BJ (cell line): ENCODE measurements around the gene SPTBN4. TPM values are rescaled to one million over a fixed set of nuclear protein-coding genes. Genes with fewer than 3 reads are reported as not detected.
A peak's percentile ranks its signal among the peaks of the same experiment; 100 is the strongest.

Source experiments
- CTCF ChIA-PET: fragments of 350-600 bp; formaldehyde crosslinking; extraction: SDS; loops from one replicate; lab custom pipeline; 2021; ENCODE audit warnings: antibody characterized with exemption, inconsistent platforms; lab: Yijun Ruan, JAX
- POLR2A ChIA-PET: fragments of 300-600 bp; sonication (Branson Sonifier 250); formaldehyde crosslinking; extraction: SDS; loops from one replicate; lab custom pipeline; 2021; ENCODE audit warnings: antibody characterized with exemption; lab: Charles Lee
- DNase-seq: peaks from one replicate; pipeline ENCODE4 v3.0.0-alpha.2; 2011; ENCODE audit warnings: low read depth
- H3K27me3 ChIP-seq: 2 replicates; pipeline ENCODE4 v1.6.0; 2011; ENCODE audit warnings: low read length; ENCODE audit not compliant: control insufficient read depth, insufficient read depth
- H3K36me3 ChIP-seq: 2 replicates; pipeline ENCODE4 v1.5.1; 2011; ENCODE audit warnings: low read length; ENCODE audit not compliant: control insufficient read depth, insufficient read depth
- H3K4me3 ChIP-seq: 2 replicates; pipeline ENCODE4 v1.5.1; 2011; ENCODE audit warnings: low read depth, mild to moderate bottlenecking, control low read depth, low read length
- polyA plus RNA-seq: library from polyadenylated mRNA; depleted of rRNA; stranded (reverse); fragments of >200 nt; gene quantifications from 2 replicates; pipeline ENCODE4 v1.2.3, GENCODE V29; 2011
- TF ChIP-seq, protein P1 (sequence below): IDR thresholded peaks from 2 replicates; pipeline ENCODE4 v1.5.1; 2011; ENCODE audit warnings: low read depth, mild to moderate bottlenecking, control low read depth, inconsistent platforms, low read length, moderate library complexity; ENCODE audit not compliant: insufficient read depth

Gene SPTBN4
- polyA plus RNA-seq, 1 experiment: 0.93 TPM

DNA sequence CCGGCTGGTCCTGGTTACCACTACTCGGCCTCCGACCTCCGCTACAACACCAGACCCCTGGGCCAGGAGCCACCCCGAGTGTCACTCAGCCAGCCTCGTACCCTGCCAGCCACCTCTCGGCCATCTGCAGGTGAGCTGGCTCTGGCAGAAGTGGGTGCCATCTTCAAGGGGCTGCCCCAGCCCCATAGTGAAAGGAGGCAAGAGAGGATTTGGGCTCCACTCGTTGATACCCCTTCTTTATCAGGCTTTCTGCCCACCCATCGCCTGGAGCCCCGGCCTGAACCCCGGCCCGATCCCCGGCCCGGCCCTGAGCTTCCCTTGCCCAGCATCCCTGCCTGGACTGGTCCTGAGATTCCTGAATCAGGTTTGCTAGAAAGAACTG, 141.4 kb downstream of the SPTBN4 start:
- TF ChIP-seq, protein P1, sequence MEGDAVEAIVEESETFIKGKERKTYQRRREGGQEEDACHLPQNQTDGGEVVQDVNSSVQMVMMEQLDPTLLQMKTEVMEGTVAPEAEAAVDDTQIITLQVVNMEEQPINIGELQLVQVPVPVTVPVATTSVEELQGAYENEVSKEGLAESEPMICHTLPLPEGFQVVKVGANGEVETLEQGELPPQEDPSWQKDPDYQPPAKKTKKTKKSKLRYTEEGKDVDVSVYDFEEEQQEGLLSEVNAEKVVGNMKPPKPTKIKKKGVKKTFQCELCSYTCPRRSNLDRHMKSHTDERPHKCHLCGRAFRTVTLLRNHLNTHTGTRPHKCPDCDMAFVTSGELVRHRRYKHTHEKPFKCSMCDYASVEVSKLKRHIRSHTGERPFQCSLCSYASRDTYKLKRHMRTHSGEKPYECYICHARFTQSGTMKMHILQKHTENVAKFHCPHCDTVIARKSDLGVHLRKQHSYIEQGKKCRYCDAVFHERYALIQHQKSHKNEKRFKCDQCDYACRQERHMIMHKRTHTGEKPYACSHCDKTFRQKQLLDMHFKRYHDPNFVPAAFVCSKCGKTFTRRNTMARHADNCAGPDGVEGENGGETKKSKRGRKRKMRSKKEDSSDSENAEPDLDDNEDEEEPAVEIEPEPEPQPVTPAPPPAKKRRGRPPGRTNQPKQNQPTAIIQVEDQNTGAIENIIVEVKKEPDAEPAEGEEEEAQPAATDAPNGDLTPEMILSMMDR: no peak
- Histone ChIP-seq H3K27me3 (no peaks in the 10 kb centered on the region), H3K36me3 (no peaks in the 10 kb centered on the region), H3K4me3 (no peak overlapping the region)
- ChIA-PET CTCF (interaction anchor here (2.6 to 10.4 kb wide), 2 partner anchors 25 to 27 kb away, joined by 21 to 171 read pairs; no protein-coding TSS in a partner anchor), POLR2A (interaction anchor here (0.7 kb wide), 1 partner anchor 38 kb away, joined by 3 read pairs; no protein-coding TSS in a partner anchor)
- DNase-seq: no peak

DNA sequence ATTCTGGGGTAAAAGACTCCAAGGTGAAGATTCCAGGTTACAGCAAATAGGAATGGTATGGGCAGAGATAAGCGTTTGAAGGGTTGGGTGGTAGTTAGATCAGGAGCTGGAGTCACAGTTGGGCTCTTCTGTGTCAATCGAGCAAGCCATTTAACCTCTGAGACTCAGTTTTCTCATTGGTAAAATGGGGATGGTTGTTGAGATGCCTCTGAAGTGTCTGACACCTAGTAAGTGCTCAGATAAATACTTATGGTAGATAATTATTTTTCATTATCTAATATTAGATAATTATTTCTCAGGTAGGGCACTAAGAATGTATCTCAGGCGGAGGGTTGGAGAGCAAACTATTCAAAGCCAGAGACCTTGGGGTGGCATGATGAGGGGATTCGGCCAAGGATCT, 142.2 kb downstream of the SPTBN4 start:
- Histone ChIP-seq H3K27me3 (no peaks in the 10 kb centered on the region), H3K4me3 (no peak overlapping the region), H3K36me3 (no peaks in the 10 kb centered on the region)
- TF ChIP-seq, protein P1: no peak
- DNase-seq: no peak
- CTCF ChIA-PET: interaction anchor here (2.6 kb wide), 1 partner anchor 26 kb away, joined by 21 read pairs; no protein-coding TSS in a partner anchor
- POLR2A ChIA-PET: no interaction called here

DNA sequence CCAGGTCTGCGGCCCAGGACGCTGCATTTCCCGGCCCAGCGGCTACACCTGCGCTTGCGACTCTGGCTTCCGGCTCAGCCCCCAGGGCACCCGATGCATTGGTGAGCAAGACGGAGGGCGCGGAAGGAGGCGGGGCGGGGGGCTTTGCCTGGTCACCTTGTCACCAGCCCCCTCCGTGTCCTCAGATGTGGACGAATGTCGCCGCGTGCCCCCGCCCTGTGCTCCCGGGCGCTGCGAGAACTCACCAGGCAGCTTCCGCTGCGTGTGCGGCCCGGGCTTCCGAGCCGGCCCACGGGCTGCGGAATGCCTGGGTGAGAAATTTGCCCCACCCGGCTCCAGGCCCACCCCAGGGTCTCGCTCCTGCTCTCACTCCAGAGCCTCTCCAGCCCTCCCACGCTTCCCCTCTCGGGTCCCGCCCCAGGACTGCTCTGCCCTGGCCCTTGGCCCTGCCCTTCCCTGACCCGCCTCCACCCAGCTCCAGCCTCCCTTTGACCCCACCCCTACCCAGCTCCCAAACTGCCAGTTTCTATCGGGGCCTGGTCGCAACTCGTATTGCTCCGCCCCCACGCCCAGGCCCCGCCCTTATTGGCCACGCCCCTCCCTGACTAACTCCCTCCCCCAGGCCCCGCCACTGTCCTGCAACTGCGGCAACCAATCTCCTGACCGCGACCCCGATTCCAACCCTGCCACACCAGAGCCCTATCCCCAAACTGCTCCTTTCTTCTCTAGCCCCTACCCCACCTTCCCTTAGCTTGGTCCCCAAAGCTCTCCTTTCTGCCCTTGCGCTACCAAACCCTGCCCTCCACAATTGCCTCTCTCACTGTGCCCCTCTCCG, 143.0 kb downstream of the SPTBN4 start:
- CTCF ChIA-PET: interaction anchor here (2.6 kb wide), 1 partner anchor 25 kb away, joined by 21 read pairs; no protein-coding TSS in a partner anchor
- H3K27me3 ChIP-seq: no peaks in the 10 kb centered on the region
- DNase-seq: no peak
- H3K36me3 ChIP-seq: no peaks in the 10 kb centered on the region
- peak overlapping the region; percentile 27 for H3K4me3 ChIP-seq
- POLR2A ChIA-PET: interaction anchor here (0.5 kb wide), 1 partner anchor 10 kb away, joined by 3 read pairs; no protein-coding TSS in a partner anchor
- TF ChIP-seq, protein P1: no peak

DNA sequence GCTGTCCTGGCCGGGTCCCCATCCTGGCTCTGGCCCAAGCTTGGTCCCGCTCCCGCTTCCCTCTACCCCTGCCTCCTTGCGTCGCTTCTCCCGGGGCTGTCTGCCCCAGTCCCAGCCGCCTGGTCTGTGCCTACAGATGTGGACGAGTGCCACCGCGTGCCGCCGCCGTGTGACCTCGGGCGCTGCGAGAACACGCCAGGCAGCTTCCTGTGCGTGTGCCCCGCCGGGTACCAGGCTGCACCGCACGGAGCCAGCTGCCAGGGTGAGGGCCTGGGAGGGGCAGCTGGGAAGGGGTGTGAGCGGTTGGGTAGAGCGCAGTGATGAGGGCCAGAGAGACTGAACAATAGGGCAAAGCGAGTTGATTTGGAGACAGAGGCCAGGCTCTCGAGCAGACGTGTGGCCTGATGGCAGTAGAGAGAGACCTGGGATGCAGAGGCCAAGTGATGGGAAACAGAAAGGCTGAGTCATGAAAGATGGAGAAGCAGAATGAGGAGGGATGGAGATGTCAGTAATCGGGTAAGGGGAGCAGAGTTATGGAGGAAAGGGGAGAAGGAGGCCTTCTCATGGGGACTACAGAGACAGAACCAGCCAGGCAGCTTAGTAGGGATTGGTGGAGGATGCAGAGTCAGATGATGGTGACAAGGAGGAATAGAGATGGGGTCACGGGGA, 143.7 kb downstream of the SPTBN4 start:
- H3K36me3 ChIP-seq: no peaks in the 10 kb centered on the region
- no peak for DNase-seq
- no peaks in the 10 kb centered on the region for H3K27me3 ChIP-seq
- no peak overlapping the region for H3K4me3 ChIP-seq
- TF ChIP-seq, protein P1: no peak
- ChIA-PET CTCF (interaction anchor here (2.6 kb wide), 1 partner anchor 24 kb away, joined by 21 read pairs; no protein-coding TSS in a partner anchor), POLR2A (no interaction called here)

DNA sequence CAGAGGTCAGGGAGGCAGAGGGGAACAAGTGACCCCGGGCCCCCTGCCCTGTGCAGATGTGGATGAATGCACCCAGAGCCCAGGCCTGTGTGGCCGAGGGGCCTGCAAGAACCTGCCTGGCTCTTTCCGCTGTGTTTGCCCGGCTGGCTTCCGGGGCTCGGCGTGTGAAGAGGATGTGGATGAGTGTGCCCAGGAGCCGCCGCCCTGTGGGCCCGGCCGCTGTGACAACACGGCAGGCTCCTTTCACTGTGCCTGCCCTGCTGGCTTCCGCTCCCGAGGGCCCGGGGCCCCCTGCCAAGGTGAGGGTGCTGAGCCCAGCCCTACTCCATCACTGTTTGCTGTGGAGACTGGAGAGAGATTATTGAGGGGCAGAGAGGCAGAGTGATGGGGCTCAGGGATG, 144.3 kb downstream of the SPTBN4 start:
- POLR2A ChIA-PET: no interaction called here
- H3K36me3 ChIP-seq: no peaks in the 10 kb centered on the region
- TF ChIP-seq, protein P1: no peak
- H3K4me3 ChIP-seq: no peak overlapping the region
- no peaks in the 10 kb centered on the region for H3K27me3 ChIP-seq
- no peak for DNase-seq
- CTCF ChIA-PET: interaction anchor here (1.0 to 2.6 kb wide), 2 partner anchors 24 kb away, joined by 3 to 21 read pairs; no protein-coding TSS in a partner anchor
